Measurements from ENCODE around the gene DST. TPM values are rescaled to one million over a fixed set of nuclear protein-coding genes. Genes with fewer than 3 reads are reported as not detected.

The DST gene
- polyA plus RNA-seq, 1 experiment = 80.6 TPM

DNA sequence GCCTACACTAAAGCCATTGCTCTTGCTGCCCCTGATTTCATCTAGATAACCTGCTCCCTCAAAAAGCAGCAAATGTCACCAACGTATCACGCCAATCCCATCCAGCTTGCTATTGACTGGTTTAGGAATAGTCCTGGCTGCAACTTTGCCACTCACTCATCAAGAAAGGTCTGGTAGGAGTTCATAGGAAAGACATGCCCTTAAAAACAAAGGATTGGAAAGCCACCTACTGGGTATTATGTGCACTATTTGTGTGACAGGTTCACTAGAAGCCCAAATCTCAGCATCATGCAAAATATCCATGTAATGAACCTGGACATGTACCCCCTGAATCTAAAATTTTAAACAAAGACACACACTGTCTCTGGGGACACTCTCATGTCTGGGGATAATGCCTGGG lies 224.9 kb downstream of the DST start:
- TF ChIP-seq, protein P1, sequence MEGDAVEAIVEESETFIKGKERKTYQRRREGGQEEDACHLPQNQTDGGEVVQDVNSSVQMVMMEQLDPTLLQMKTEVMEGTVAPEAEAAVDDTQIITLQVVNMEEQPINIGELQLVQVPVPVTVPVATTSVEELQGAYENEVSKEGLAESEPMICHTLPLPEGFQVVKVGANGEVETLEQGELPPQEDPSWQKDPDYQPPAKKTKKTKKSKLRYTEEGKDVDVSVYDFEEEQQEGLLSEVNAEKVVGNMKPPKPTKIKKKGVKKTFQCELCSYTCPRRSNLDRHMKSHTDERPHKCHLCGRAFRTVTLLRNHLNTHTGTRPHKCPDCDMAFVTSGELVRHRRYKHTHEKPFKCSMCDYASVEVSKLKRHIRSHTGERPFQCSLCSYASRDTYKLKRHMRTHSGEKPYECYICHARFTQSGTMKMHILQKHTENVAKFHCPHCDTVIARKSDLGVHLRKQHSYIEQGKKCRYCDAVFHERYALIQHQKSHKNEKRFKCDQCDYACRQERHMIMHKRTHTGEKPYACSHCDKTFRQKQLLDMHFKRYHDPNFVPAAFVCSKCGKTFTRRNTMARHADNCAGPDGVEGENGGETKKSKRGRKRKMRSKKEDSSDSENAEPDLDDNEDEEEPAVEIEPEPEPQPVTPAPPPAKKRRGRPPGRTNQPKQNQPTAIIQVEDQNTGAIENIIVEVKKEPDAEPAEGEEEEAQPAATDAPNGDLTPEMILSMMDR (IDR thresholded peaks at IDR 0.05; ENCODE audit: insufficient read depth, low read depth, low read length) = no peak
- ChIA-PET POLR2A (no interaction called here), CTCF (no interaction called here)
- H3K27me3 ChIP-seq (ENCODE audit: control insufficient read depth, insufficient read depth, low read length) = no peaks in the 10 kb centered on the region
- no peaks in the 10 kb centered on the region for H3K36me3 ChIP-seq (ENCODE audit: control insufficient read depth, insufficient read depth, low read length)
- no peak for DNase-seq (ENCODE audit: low read depth)
- no peak overlapping the region for H3K4me3 ChIP-seq (ENCODE audit: low read depth, low read length)

DNA sequence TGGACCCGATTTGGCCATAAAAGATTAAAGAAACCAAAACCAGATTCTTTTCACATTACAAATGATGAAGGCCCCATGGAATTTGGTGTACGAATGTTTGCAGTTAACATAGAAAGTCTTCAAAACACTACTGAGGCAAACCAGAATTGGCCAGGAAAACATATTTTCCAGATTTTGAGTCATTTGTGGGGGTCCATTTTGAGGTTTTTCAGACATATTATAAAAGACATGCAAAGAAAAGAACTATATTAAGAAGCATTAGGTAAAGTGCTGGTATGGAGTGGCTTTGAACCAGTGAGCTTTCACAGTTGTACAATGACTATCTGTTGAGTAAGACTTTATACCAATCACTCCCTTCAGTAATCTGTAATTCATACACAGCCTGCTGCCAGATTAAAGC lies 226.4 kb downstream of the DST start:
- CTCF ChIA-PET = no interaction called here
- DNase-seq (ENCODE audit: low read depth) = peak; percentile 23

DNA sequence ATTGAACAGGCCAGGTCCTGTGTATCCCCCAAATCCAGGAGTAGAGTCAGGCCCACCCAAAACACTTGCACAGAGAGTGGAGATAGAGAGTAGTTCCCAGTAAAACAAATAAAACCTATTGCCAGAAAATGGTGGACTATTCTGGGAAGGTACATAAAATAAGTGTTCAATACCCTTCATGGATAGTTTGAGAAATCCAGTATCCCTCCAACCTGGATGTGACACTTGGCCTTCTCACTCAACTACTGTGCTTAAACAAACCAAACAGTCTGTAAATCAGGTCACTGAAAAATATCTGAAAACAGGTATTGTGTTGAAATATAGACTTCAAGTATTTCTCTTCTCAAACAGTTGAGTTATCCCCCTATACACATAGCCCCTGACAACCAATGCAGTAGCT lies 233.7 kb downstream of the DST start:
- POLR2A ChIA-PET = no interaction called here

More for the DNA sequence above, 226.4 kb downstream of the DST start:
- no peaks in the 10 kb centered on the region for H3K36me3 ChIP-seq (ENCODE audit: control insufficient read depth, insufficient read depth, low read length)
- POLR2A ChIA-PET = no interaction called here
- H3K27me3 ChIP-seq (ENCODE audit: control insufficient read depth, insufficient read depth, low read length) = no peaks in the 10 kb centered on the region
- H3K4me3 ChIP-seq (ENCODE audit: low read depth, low read length) = no peak overlapping the region
- TF ChIP-seq, protein P1 (IDR thresholded peaks at IDR 0.05; ENCODE audit: insufficient read depth, low read depth, low read length) = no peak

More for the DNA sequence above, 233.7 kb downstream of the DST start:
- TF ChIP-seq, protein P1 (IDR thresholded peaks at IDR 0.05; ENCODE audit: insufficient read depth, low read depth, low read length) = no peak
- Histone ChIP-seq H3K27me3 (ENCODE audit: control insufficient read depth, insufficient read depth, low read length) (no peaks in the 10 kb centered on the region), H3K4me3 (ENCODE audit: low read depth, low read length) (no peak overlapping the region), H3K36me3 (ENCODE audit: control insufficient read depth, insufficient read depth, low read length) (no peaks in the 10 kb centered on the region)
- CTCF ChIA-PET = no interaction called here
- no peak for DNase-seq (ENCODE audit: low read depth)
